Astrocyte (in vitro differentiated cells and primary cell): ENCODE results near the gene AGTPBP1. TPM values are rescaled to one million over a fixed set of nuclear protein-coding genes. Genes with fewer than 3 reads are reported as not detected.

ENCODE experiments used
- DNase-seq: peaks from one replicate; pipeline ENCODE4 v3.0.0-alpha.2; 2010; ENCODE audit warnings: low read depth
- FAIRE-seq: peaks from 2 replicates; lab custom pipeline; 2011; peaks lifted over from hg19 to GRCh38; lab: Jason Lieb, UNC
- H2AFZ ChIP-seq: 2 replicates; pipeline ENCODE4 v1.6.0; 2012; ENCODE audit warnings: low read depth, low read length, inconsistent platforms
- H3K27ac ChIP-seq: 2 replicates; pipeline ENCODE4 v1.5.1; 2011; ENCODE audit warnings: low read depth, low read length, inconsistent platforms
- H3K27me3 ChIP-seq: 2 replicates; pipeline ENCODE4 v1.6.0; 2011; ENCODE audit warnings: low read length, inconsistent platforms; ENCODE audit not compliant: insufficient read depth
- H3K36me3 ChIP-seq: 2 replicates; pipeline ENCODE4 v1.5.1; 2011; ENCODE audit warnings: low read length, inconsistent platforms; ENCODE audit not compliant: insufficient read depth
- H3K4me1 ChIP-seq: 2 replicates; pipeline ENCODE4 v1.5.1; 2011; ENCODE audit warnings: low read length, inconsistent platforms; ENCODE audit not compliant: insufficient read depth
- H3K4me2 ChIP-seq: 2 replicates; pipeline ENCODE4 v1.6.0; 2012; ENCODE audit warnings: low read length, inconsistent platforms
- H3K4me3 ChIP-seq: 2 replicates; pipeline ENCODE4 v1.5.1; 2011; ENCODE audit warnings: low read depth, mild to moderate bottlenecking, low read length, inconsistent platforms; ENCODE audit not compliant: insufficient read depth
- H3K79me2 ChIP-seq: 2 replicates; pipeline ENCODE4 v1.6.0; 2012; ENCODE audit warnings: mild to moderate bottlenecking, low read length, inconsistent platforms; ENCODE audit not compliant: insufficient read depth
- H3K9ac ChIP-seq: 2 replicates; pipeline ENCODE4 v1.6.0; 2012; ENCODE audit warnings: mild to moderate bottlenecking, low read length, inconsistent platforms
- H3K9me3 ChIP-seq: 2 replicates; pipeline ENCODE4 v1.5.1; 2012; ENCODE audit warnings: low read depth, mild to moderate bottlenecking, low read length, inconsistent platforms; ENCODE audit not compliant: insufficient read depth
- H4K20me1 ChIP-seq: 2 replicates; pipeline ENCODE4 v1.6.0; 2012; ENCODE audit warnings: low read length, inconsistent platforms; ENCODE audit not compliant: insufficient read depth
- H3K27ac Mint-ChIP-seq: one replicate; pipeline ENCODE4 v1.8.0; 2021; ENCODE audit warnings: mild to moderate bottlenecking, mixed read lengths; ENCODE audit not compliant: unreplicated experiment
- H3K27me3 Mint-ChIP-seq: one replicate; pipeline ENCODE4 v1.8.0; 2021; ENCODE audit warnings: low read depth, mixed read lengths; ENCODE audit not compliant: unreplicated experiment
- H3K36me3 Mint-ChIP-seq: one replicate; pipeline ENCODE4 v1.8.0; 2021; ENCODE audit warnings: low read depth, mixed read lengths; ENCODE audit not compliant: unreplicated experiment
- H3K4me1 Mint-ChIP-seq: one replicate; pipeline ENCODE4 v1.8.0; 2021; ENCODE audit warnings: low read depth, mixed read lengths; ENCODE audit not compliant: unreplicated experiment
- H3K4me3 Mint-ChIP-seq: one replicate; pipeline ENCODE4 v1.8.0; 2021; ENCODE audit warnings: mild to moderate bottlenecking, moderate library complexity, mixed read lengths; ENCODE audit not compliant: unreplicated experiment
- H3K9me3 Mint-ChIP-seq: one replicate; pipeline ENCODE4 v1.8.0; 2021; ENCODE audit warnings: mild to moderate bottlenecking, mixed read lengths; ENCODE audit not compliant: unreplicated experiment
- CTCF ChIP-seq: IDR thresholded peaks from 2 replicates; pipeline ENCODE4 v1.5.1; 2011; ENCODE audit warnings: low read depth, mild to moderate bottlenecking, inconsistent platforms, low read length, moderate library complexity; ENCODE audit not compliant: insufficient read depth
- EZH2 ChIP-seq: IDR thresholded peaks from 2 replicates; pipeline ENCODE4 v1.6.1; 2012; ENCODE audit warnings: mild to moderate bottlenecking, low read length, inconsistent platforms; ENCODE audit not compliant: insufficient read depth
- total RNA-seq: library from RNA; stranded (reverse); gene quantifications from 2 replicates; pipeline ENCODE4 v1.2.1, GENCODE V29; 2021

AGTPBP1 gene
- total RNA-seq, 1 donor from 2014 or later: 30.0 TPM

- H3K79me2 ChIP-seq: no peaks in the 10 kb centered on the region
These were observed 41.4 kb downstream of the AGTPBP1 start for GRCh38 chr9:85700330-85700729.

GRCh38 chr9:85688361-85688760 is 53.4 kb downstream of the AGTPBP1 start:
- Histone ChIP-seq H3K27me3 (no peaks in the 10 kb centered on the region), H2AFZ (no peak overlapping the region), H4K20me1 (no peaks in the 10 kb centered on the region), H3K27ac (no peak overlapping the region), H3K9me3 (no peaks in the 10 kb centered on the region), H3K79me2 (no peaks in the 10 kb centered on the region), H3K4me3 (no peak overlapping the region), H3K4me2 (no peak overlapping the region), H3K4me1 (no peaks in the 10 kb centered on the region), H3K36me3 (no peaks in the 10 kb centered on the region), H3K9ac (no peak overlapping the region)
- TF ChIP-seq CTCF: no peak
- no peak for TF ChIP-seq EZH2
- Mint-ChIP-seq H3K27ac (no peak overlapping the region), H3K9me3 (peaks cover 3% of the 10 kb centered on the region), H3K27me3 (no peaks in the 10 kb centered on the region), H3K36me3 (peaks cover 3% of the 10 kb centered on the region), H3K4me3 (no peak overlapping the region), H3K4me1 (no peaks in the 10 kb centered on the region)
- FAIRE-seq (no peak), DNase-seq (no peak)

More at GRCh38 chr9:85700330-85700729, 41.4 kb downstream of the AGTPBP1 start:
- DNase-seq: no peak
- no peaks in the 10 kb centered on the region for H3K27me3 ChIP-seq
- peaks cover 7% of the 10 kb centered on the region for H3K4me1 Mint-ChIP-seq
- H3K36me3 Mint-ChIP-seq: no peaks in the 10 kb centered on the region
- no peaks in the 10 kb centered on the region for H3K27me3 Mint-ChIP-seq
- H3K9me3 ChIP-seq: no peaks in the 10 kb centered on the region
- no peak overlapping the region for H3K27ac Mint-ChIP-seq
- H3K4me3 Mint-ChIP-seq: no peak overlapping the region
- H3K36me3 ChIP-seq: no peaks in the 10 kb centered on the region
- H3K27ac ChIP-seq: no peak overlapping the region
- TF ChIP-seq CTCF: no peak
- no peak for TF ChIP-seq EZH2
- no peak overlapping the region for H3K9ac ChIP-seq
- H3K4me1 ChIP-seq: no peaks in the 10 kb centered on the region
- no peaks in the 10 kb centered on the region for H3K9me3 Mint-ChIP-seq
- no peak overlapping the region for H3K4me2 ChIP-seq
- H4K20me1 ChIP-seq: peaks cover 7% of the 10 kb centered on the region
- no peak for FAIRE-seq
- no peak overlapping the region for H2AFZ ChIP-seq
- no peak overlapping the region for H3K4me3 ChIP-seq

- H3K4me3 ChIP-seq: no peak overlapping the region
- Mint-ChIP-seq H3K9me3 (no peaks in the 10 kb centered on the region), H3K4me3 (no peak overlapping the region), H3K27ac (no peak overlapping the region), H3K27me3 (no peaks in the 10 kb centered on the region), H3K4me1 (no peaks in the 10 kb centered on the region), H3K36me3 (no peaks in the 10 kb centered on the region)
- H3K27me3 ChIP-seq: no peaks in the 10 kb centered on the region
- DNase-seq (no peak), FAIRE-seq (no peak)
- H3K4me2 ChIP-seq: no peak overlapping the region
- H3K9ac ChIP-seq: no peak overlapping the region
- H2AFZ ChIP-seq: no peak overlapping the region
- H3K9me3 ChIP-seq: no peaks in the 10 kb centered on the region
- no peaks in the 10 kb centered on the region for H3K79me2 ChIP-seq
- no peaks in the 10 kb centered on the region for H4K20me1 ChIP-seq
- H3K36me3 ChIP-seq: no peaks in the 10 kb centered on the region
- H3K27ac ChIP-seq: no peak overlapping the region
- TF ChIP-seq CTCF: no peak
- TF ChIP-seq EZH2: no peak
- H3K4me1 ChIP-seq: no peaks in the 10 kb centered on the region
These were observed 56.7 kb downstream of the AGTPBP1 start for GRCh38 chr9:85685081-85685480.
